SU-DHL-6 (cell line): ENCODE data around the gene MALRD1.

Experiments used
- CTCF ChIP-seq: fragments of 200-600 bp; sonication (generic); IDR thresholded peaks from one replicate; pipeline ENCODE4 v1.5.1; 2017; ENCODE audit warnings: antibody characterized with exemption, mild to moderate bottlenecking, low read length, moderate library complexity; ENCODE audit not compliant: insufficient read depth, poor library complexity, severe bottlenecking
- EZH2phosphoT487 ChIP-seq: fragments of 200-600 bp; sonication (generic), shearing (Covaris generic); conservative IDR thresholded peaks from 2 replicates; pipeline ENCODE4 v1.6.1; 2018; ENCODE audit warnings: mild to moderate bottlenecking, antibody characterized with exemption, low read length, moderate library complexity, mixed read lengths

GRCh38 chr10:19256331-19256730 lies 207.7 kb downstream of the MALRD1 start:
- TF ChIP-seq CTCF (no peak), EZH2phosphoT487 (no peak)
